ENCODE results near the gene EXOC3. TPM values are rescaled to one million over a fixed set of nuclear protein-coding genes. Genes with fewer than 3 reads are reported as not detected.
A peak's percentile ranks its signal among the peaks of the same experiment; 100 is the strongest.

EXOC3 gene
- total RNA-seq, 1 experiment from 2014 or later: 55.0 TPM

- in situ Hi-C loops (cut with HindIII; ENCODE audit: low pct_unique_long_range_greater_than_20kb, low sequenced_read_pairs): no loop called here
- H3K4me1 ChIP-seq (ENCODE audit: control insufficient read depth, insufficient read depth, low read length): peaks cover 13% of the 10 kb centered on the region
- ATAC-seq (no peak), DNase-seq (ENCODE audit: low read depth, low spot score) (no peak)
- H3K27me3 ChIP-seq (ENCODE audit: control insufficient read depth, insufficient read depth, low read length): no peaks in the 10 kb centered on the region
- ChIA-PET CTCF (no interaction called here), POLR2A (no interaction called here)
- H3K4me3 ChIP-seq (ENCODE audit: low read depth in 2 of 2, low read length in 2 of 2): peak overlapping the region; percentile 99
- TF ChIP-seq SIN3A (IDR thresholded peaks at IDR 0.05; ENCODE audit: borderline replicate concordance, insufficient read depth, low read depth, low read length): no peak
- no peak for TF ChIP-seq TCF7L2 (IDR thresholded peaks at IDR 0.05; ENCODE audit: low read depth, low read length)
- no peak for TF ChIP-seq REST (IDR thresholded peaks at IDR 0.05; ENCODE audit: insufficient read depth in 1 of 2, low read depth in 2 of 2, low read length in 1 of 2)
- TF ChIP-seq CTCF (IDR thresholded peaks at IDR 0.05): no peak
- no peak for TF ChIP-seq POLR2AphosphoS5 (IDR thresholded peaks at IDR 0.05; ENCODE audit: low read depth, low read length)
- H3K9me3 ChIP-seq (ENCODE audit: control insufficient read depth, insufficient read depth, low read depth, low read length): no peaks in the 10 kb centered on the region
- peaks cover 10% of the 10 kb centered on the region; the same call in 1 of the 2 replicates for H3K36me3 ChIP-seq (ENCODE audit: control insufficient read depth, insufficient read depth, low read length)
- BruUV-seq (replicated peaks): no TSS peak
- peak overlapping the region; percentile 13 for H3K27ac ChIP-seq (ENCODE audit: low read length)
- intact Hi-C loops (cut with micrococcal nuclease; ENCODE audit: unreplicated experiment): no loop called here
These were observed 1.2 kb downstream of the EXOC3 start for GRCh38 chr5:444226-444625.

- intact Hi-C loops (cut with micrococcal nuclease; ENCODE audit: unreplicated experiment) (no loop called here), in situ Hi-C loops (cut with HindIII; ENCODE audit: low pct_unique_long_range_greater_than_20kb, low sequenced_read_pairs) (no loop called here)
- BruUV-seq (replicated peaks): no TSS peak
- Histone ChIP-seq H3K9me3 (ENCODE audit: control insufficient read depth, insufficient read depth, low read depth, low read length) (peaks cover 4% of the 10 kb centered on the region; the same call in 1 of the 2 replicates), H3K4me3 (ENCODE audit: low read depth in 2 of 2, low read length in 2 of 2) (no peak overlapping the region), H3K36me3 (ENCODE audit: control insufficient read depth, insufficient read depth, low read length) (peaks cover 15% of the 10 kb centered on the region; the same call in 1 of the 2 replicates), H3K27me3 (ENCODE audit: control insufficient read depth, insufficient read depth, low read length) (no peaks in the 10 kb centered on the region), H3K4me1 (ENCODE audit: control insufficient read depth, insufficient read depth, low read length) (peaks cover 13% of the 10 kb centered on the region), H3K27ac (ENCODE audit: low read length) (no peak overlapping the region)
- DNase-seq (ENCODE audit: low read depth, low spot score) (no peak), ATAC-seq (no peak)
- CTCF ChIA-PET: interaction anchor here (0.6 kb wide), 1 partner anchor 147 kb away, joined by 3 read pairs; no protein-coding TSS in a partner anchor
- POLR2A ChIA-PET: no interaction called here
- no peak for TF ChIP-seq REST (IDR thresholded peaks at IDR 0.05; ENCODE audit: insufficient read depth in 1 of 2, low read depth in 2 of 2, low read length in 1 of 2)
- TF ChIP-seq POLR2AphosphoS5 (IDR thresholded peaks at IDR 0.05; ENCODE audit: low read depth, low read length): no peak
- TF ChIP-seq TCF7L2 (IDR thresholded peaks at IDR 0.05; ENCODE audit: low read depth, low read length): no peak
- TF ChIP-seq SIN3A (IDR thresholded peaks at IDR 0.05; ENCODE audit: borderline replicate concordance, insufficient read depth, low read depth, low read length): no peak
- TF ChIP-seq CTCF (IDR thresholded peaks at IDR 0.05): no peak
These were observed 2.6 kb downstream of the EXOC3 start for GRCh38 chr5:445591-445990.
